ENCODE results near the gene PLCXD1. TPM values are rescaled to one million over a fixed set of nuclear protein-coding genes. Genes with fewer than 3 reads are reported as not detected.

PLCXD1 gene
- polyA plus RNA-seq, 1 donor from 2014 or later: 30.1 TPM

DNA sequence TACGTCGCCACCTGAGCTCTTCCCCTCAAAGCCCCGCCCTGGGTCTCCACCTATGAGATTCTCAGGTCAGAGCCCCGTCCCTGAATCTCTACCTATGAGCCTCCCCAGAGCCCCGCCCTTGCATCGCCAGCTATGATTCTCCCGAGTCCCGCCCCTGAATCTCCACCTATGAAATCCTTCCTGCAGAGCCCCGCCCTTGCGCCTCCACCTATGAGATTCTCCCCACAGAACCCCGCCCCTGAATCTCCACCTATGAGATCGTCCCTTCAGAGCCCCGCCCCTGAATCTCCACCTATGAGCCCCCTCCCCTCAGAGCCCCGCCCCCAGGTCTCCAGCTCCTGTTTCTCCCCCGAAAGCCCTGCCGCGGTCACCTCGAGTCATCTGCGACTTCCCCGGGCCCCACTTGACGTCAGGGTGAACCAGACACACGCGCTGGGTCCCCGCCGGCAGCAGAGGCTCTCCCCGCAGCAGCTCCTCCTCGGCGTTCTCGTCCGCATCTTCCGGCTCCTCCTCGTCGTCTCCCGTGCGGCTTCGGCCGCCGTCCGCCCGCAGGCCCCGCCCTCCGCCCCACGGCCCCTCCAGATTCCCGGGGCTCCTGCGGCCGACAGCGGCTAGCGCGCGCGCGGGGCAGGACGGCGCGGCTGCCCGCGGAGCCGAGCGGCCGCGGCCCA lies 37.0 kb downstream of the PLCXD1 start:
- Histone ChIP-seq H3K27me3 (ENCODE audit: insufficient read depth, low read depth, low read length) (no peaks in the 10 kb centered on the region), H3K9me2 (ENCODE audit: insufficient read depth, low read length) (no peaks in the 10 kb centered on the region), H3K27ac (ENCODE audit: low read length) (peak overlapping the region; percentile 84), H3K9me3 (ENCODE audit: low read length) (no peaks in the 10 kb centered on the region), H4K20me1 (ENCODE audit: insufficient read depth) (no peaks in the 10 kb centered on the region), H3K79me2 (replicated peaks; ENCODE audit: insufficient read depth, low read length) (peaks cover 8% of the 10 kb centered on the region), H3K4me3 (ENCODE audit: low read length) (peak overlapping the region; percentile 94), H2AFZ (ENCODE audit: low read depth, low read length) (peak overlapping the region; percentile 73), H3F3A (ENCODE audit: insufficient read depth, low read length, poor library complexity, severe bottlenecking) (no peaks in the 10 kb centered on the region), H3K9ac (ENCODE audit: low read length) (peak overlapping the region; percentile 88), H3K4me2 (ENCODE audit: low read length) (no peak overlapping the region), H3K36me3 (ENCODE audit: insufficient read depth, low read length) (no peaks in the 10 kb centered on the region)
- TF ChIP-seq SMC3 (conservative IDR thresholded peaks at IDR 0.05; ENCODE audit: poor library complexity) (peak; percentile 11), MXI1 (conservative IDR thresholded peaks at IDR 0.05; ENCODE audit: poor library complexity, severe bottlenecking) (no peak), EP300 (conservative IDR thresholded peaks at IDR 0.05; ENCODE audit: poor library complexity, severe bottlenecking) (peak; percentile 55), TAF1 (IDR thresholded peaks at IDR 0.05; ENCODE audit: low read depth) (peak; percentile 65), POLR2AphosphoS5 (IDR thresholded peaks at IDR 0.05) (peak; percentile 75), RAD21 (conservative IDR thresholded peaks at IDR 0.05) (no peak), EZH2 (IDR thresholded peaks at IDR 0.05; ENCODE audit: borderline replicate concordance, insufficient read depth, low read length, poor library complexity, severe bottlenecking) (no peak), CTCF (IDR thresholded peaks at IDR 0.05; ENCODE audit: poor library complexity, severe bottlenecking) (no peak)
- TF ChIP-seq, protein P1, sequence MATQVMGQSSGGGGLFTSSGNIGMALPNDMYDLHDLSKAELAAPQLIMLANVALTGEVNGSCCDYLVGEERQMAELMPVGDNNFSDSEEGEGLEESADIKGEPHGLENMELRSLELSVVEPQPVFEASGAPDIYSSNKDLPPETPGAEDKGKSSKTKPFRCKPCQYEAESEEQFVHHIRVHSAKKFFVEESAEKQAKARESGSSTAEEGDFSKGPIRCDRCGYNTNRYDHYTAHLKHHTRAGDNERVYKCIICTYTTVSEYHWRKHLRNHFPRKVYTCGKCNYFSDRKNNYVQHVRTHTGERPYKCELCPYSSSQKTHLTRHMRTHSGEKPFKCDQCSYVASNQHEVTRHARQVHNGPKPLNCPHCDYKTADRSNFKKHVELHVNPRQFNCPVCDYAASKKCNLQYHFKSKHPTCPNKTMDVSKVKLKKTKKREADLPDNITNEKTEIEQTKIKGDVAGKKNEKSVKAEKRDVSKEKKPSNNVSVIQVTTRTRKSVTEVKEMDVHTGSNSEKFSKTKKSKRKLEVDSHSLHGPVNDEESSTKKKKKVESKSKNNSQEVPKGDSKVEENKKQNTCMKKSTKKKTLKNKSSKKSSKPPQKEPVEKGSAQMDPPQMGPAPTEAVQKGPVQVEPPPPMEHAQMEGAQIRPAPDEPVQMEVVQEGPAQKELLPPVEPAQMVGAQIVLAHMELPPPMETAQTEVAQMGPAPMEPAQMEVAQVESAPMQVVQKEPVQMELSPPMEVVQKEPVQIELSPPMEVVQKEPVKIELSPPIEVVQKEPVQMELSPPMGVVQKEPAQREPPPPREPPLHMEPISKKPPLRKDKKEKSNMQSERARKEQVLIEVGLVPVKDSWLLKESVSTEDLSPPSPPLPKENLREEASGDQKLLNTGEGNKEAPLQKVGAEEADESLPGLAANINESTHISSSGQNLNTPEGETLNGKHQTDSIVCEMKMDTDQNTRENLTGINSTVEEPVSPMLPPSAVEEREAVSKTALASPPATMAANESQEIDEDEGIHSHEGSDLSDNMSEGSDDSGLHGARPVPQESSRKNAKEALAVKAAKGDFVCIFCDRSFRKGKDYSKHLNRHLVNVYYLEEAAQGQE (IDR thresholded peaks at IDR 0.05; ENCODE audit: borderline replicate concordance): no peak

DNA sequence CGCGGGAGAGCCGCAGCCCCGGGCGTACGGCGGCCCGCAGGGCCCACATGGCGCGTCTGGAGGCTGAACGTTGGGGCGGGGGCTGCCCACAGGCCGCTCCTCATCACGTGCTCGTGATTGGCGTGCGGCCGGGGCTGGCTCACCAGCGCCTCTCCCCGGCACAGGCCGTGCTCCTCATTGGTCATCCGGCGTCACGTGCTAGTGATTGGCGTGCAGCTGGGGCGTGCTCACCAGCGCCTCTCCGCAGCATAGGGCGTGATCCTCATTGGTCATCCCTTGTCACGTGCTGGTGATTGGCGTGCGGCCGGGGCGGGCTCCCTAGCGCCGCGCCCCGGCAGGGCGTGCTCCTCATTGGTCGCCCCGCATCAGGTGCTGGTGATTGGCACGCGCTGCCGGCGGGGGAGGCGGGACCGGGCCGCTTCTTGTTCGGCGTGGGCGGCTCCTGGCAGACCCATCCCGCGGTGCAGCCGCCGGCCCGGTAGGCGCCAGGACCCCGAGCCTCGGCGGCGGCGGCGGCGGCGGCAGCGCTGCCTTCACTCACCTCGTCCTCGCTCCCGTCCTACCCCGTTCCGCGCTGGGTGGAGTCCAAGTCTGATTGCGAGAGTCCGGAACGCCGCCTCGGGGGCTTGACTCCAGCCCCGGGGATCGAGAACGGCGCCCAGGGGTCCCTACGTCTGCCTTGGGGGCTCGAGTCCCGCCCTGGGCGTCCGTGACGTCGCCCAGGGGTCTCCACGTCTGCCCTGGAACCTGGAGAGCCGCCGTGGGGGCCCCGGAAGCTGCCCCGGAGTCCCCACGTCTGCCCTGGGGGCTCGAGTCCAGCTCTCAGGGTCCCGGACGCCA lies 37.8 kb downstream of the PLCXD1 start, which contains the start of gene GTPBP6:
GTPBP6 (minus strand) TSS at position 58 of the 840 bp plus-strand sequence; CDS start at position 49, 9 bp downstream.
- H3K4me3 ChIP-seq (ENCODE audit: low read length): peak within 1 kb of the TSS; percentile 94
- no peaks in the 10 kb centered on the region for H4K20me1 ChIP-seq (ENCODE audit: insufficient read depth)
- no peaks in the 10 kb centered on the region for H3K27me3 ChIP-seq (ENCODE audit: insufficient read depth, low read depth, low read length)
- no peaks in the 10 kb centered on the region for H3K36me3 ChIP-seq (ENCODE audit: insufficient read depth, low read length)
- no peaks in the 10 kb centered on the region for H3F3A ChIP-seq (ENCODE audit: insufficient read depth, low read length, poor library complexity, severe bottlenecking)
- H3K79me2 ChIP-seq (replicated peaks; ENCODE audit: insufficient read depth, low read length): peaks cover 8% of the 10 kb centered on the region
- peak within 1 kb of the TSS; percentile 84 for H3K27ac ChIP-seq (ENCODE audit: low read length)
- peak within 1 kb of the TSS; percentile 90 for H3K9ac ChIP-seq (ENCODE audit: low read length)
- H2AFZ ChIP-seq (ENCODE audit: low read depth, low read length): peak within 1 kb of the TSS; percentile 73
- peak within 1 kb of the TSS; percentile 42 for H3K4me2 ChIP-seq (ENCODE audit: low read length)
- no peaks in the 10 kb centered on the region for H3K9me3 ChIP-seq (ENCODE audit: low read length)
- H3K9me2 ChIP-seq (ENCODE audit: insufficient read depth, low read length): no peaks in the 10 kb centered on the region
- TF ChIP-seq POLR2AphosphoS5 (IDR thresholded peaks at IDR 0.05) (peak; percentile 81), TAF1 (IDR thresholded peaks at IDR 0.05; ENCODE audit: low read depth) (no peak), MXI1 (conservative IDR thresholded peaks at IDR 0.05; ENCODE audit: poor library complexity, severe bottlenecking) (peak; percentile 85), CTCF (IDR thresholded peaks at IDR 0.05; ENCODE audit: poor library complexity, severe bottlenecking) (peak; percentile 77), RAD21 (conservative IDR thresholded peaks at IDR 0.05) (peak; percentile 59), EP300 (conservative IDR thresholded peaks at IDR 0.05; ENCODE audit: poor library complexity, severe bottlenecking) (peak; percentile 11), EZH2 (IDR thresholded peaks at IDR 0.05; ENCODE audit: borderline replicate concordance, insufficient read depth, low read length, poor library complexity, severe bottlenecking) (no peak), SMC3 (conservative IDR thresholded peaks at IDR 0.05; ENCODE audit: poor library complexity) (peak; percentile 47)
- TF ChIP-seq, protein P1 (IDR thresholded peaks at IDR 0.05; ENCODE audit: borderline replicate concordance): peak; percentile 66

Measured in neural cell (in vitro differentiated cells).